ENCODE measurements around the gene DTNBP1.
"Not testable (repeated sequence)": the region's sequence is repeated elsewhere in the genome, so short reads cannot be mapped to it uniquely, and the experiment has no call there.

Gene DTNBP1

GRCh38 chr6:15672291-15672690 is 9.5 kb upstream of the DTNBP1 start:
- in situ Hi-C loops (cut with HindIII; ENCODE audit: low sequenced_read_pairs): no loop called here

DNA sequence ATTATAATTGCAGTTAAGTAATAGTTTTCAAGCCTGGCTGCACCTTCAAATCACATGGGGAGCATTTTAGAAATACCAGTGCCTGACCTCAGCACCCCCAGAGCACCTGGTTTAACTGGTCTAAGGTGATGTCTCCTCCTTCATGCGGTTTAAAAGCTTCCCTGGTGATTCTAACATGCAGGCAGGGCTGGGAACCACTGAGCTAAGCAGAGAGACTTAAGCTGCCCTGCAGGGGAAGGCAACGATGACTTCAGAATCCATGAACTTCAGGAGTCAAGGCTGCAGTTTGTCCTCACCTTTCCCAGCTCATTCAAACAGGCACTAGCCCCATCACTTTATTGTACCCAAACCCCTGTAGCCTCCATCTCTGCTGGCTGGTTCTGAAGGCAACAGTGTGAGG is 6.1 kb upstream of the DTNBP1 start:
- DNase-seq (ENCODE audit: low read depth, low spot score): no peak
- TF ChIP-seq, protein P1, sequence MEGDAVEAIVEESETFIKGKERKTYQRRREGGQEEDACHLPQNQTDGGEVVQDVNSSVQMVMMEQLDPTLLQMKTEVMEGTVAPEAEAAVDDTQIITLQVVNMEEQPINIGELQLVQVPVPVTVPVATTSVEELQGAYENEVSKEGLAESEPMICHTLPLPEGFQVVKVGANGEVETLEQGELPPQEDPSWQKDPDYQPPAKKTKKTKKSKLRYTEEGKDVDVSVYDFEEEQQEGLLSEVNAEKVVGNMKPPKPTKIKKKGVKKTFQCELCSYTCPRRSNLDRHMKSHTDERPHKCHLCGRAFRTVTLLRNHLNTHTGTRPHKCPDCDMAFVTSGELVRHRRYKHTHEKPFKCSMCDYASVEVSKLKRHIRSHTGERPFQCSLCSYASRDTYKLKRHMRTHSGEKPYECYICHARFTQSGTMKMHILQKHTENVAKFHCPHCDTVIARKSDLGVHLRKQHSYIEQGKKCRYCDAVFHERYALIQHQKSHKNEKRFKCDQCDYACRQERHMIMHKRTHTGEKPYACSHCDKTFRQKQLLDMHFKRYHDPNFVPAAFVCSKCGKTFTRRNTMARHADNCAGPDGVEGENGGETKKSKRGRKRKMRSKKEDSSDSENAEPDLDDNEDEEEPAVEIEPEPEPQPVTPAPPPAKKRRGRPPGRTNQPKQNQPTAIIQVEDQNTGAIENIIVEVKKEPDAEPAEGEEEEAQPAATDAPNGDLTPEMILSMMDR (IDR thresholded peaks at IDR 0.05; ENCODE audit: low read depth, low read length): no peak
- in situ Hi-C loops (cut with HindIII; ENCODE audit: low sequenced_read_pairs): no loop called here
- no peak overlapping the region for H3K4me3 ChIP-seq (ENCODE audit: low read depth, low read length)

More at GRCh38 chr6:15672291-15672690, 9.5 kb upstream of the DTNBP1 start:
- DNase-seq (ENCODE audit: low read depth, low spot score): no peak
- no peak overlapping the region for H3K4me3 ChIP-seq (ENCODE audit: low read depth, low read length)
- TF ChIP-seq, protein P1 (IDR thresholded peaks at IDR 0.05; ENCODE audit: low read depth, low read length): no peak

- DNase-seq (ENCODE audit: low read depth, low spot score); H3K4me3 ChIP-seq (ENCODE audit: low read depth, low read length); in situ Hi-C loops (cut with HindIII; ENCODE audit: low sequenced_read_pairs): not testable (repeated sequence)
These were observed 4.1 kb upstream of the DTNBP1 start for GRCh38 chr6:15666896-15667295.

DNA sequence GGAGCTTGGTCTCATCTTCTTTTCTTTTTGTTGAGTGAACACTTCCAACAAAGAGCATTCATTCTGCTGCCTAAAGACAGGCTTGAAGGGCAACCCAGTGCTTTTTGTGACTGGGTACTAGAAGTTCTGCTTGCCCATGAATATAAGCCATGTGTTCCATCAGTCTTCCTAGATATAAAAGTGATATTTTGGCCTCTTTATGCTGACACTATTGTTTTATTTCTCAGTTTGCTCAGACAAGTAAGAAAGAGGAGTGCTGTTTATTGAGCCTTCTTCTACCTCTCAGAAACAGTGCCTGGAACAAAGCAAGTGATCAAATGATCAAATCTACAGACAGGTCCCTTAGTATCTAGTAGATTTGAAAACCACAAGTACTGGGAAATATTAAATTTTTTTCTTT is 2.4 kb upstream of the DTNBP1 start:
- TF ChIP-seq, protein P1 (IDR thresholded peaks at IDR 0.05; ENCODE audit: low read depth, low read length): no peak
- DNase-seq (ENCODE audit: low read depth, low spot score): no peak
- in situ Hi-C loops (cut with HindIII; ENCODE audit: low sequenced_read_pairs): no loop called here
- no peak overlapping the region for H3K4me3 ChIP-seq (ENCODE audit: low read depth, low read length)

DNA sequence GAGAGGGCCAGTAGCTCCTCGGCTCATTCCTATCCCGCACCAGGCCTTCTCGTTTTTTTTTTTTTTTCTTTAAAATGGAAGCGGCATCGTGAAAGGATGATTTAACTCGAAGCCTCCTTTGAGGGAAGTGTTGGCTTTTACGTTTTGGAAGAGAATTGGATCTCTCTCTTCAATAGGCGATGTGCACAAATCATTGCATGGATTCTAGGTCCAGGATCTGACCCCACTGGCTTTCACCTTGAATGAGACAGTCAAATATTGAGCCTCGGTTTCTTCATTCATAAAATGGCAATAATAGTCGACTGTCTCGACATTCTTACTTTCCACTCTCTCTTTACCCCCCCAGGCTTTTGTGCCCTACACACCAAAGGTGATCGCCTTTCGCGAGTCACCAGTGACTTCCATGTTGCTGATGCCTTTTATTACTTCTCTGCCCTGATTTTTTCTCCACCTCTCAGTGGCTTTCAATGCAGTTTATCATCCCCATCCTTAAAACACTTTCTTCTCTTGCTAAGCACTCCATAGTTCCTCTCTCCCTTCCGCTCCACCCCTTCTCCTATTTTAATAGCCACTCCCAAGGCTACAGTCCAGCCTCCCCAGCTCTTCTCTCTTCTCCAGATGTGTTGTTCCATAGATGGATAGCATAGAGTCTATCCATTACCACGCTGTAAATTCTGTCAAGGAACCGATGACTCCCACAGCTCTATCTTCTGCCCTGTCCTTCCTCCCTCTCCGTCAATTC is 473 bp upstream of the DTNBP1 start:
- peak overlapping the region; percentile 65 for H3K4me3 ChIP-seq (ENCODE audit: low read depth, low read length)
- TF ChIP-seq, protein P1 (IDR thresholded peaks at IDR 0.05; ENCODE audit: low read depth, low read length): no peak
- DNase-seq (ENCODE audit: low read depth, low spot score): no peak
- in situ Hi-C loops (cut with HindIII; ENCODE audit: low sequenced_read_pairs): no loop called here

GRCh38 chr6:15661853-15662325 is 939 bp downstream of the DTNBP1 start:
- DNase-seq (ENCODE audit: low read depth, low spot score): no peak
- TF ChIP-seq, protein P1 (IDR thresholded peaks at IDR 0.05; ENCODE audit: low read depth, low read length): no peak
- peak overlapping the region; percentile 65 for H3K4me3 ChIP-seq (ENCODE audit: low read depth, low read length)
- in situ Hi-C loops (cut with HindIII; ENCODE audit: low sequenced_read_pairs): no loop called here

DNA sequence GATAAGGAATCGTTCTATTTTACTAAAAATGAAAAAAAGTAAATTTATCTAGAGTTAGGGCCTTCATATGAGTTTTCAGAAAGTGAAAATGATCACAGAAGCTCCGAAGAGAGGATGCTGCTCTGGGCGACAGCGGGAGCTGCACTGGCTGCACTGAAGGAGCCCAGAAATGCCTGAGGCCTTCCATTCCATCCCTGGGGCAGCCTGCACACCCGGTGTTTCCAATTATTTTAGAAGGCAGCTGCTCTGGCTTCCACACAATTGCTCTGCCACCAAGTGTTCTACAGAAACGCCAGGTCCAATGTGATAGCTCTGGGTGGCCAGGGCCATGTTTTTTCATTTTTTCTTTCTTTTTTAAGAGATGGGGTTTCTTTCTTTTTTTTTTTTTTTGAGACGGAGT is 3.6 kb downstream of the DTNBP1 start:
- in situ Hi-C loops (cut with HindIII; ENCODE audit: low sequenced_read_pairs): no loop called here

More for the DNA sequence above, 3.6 kb downstream of the DTNBP1 start:
- no peak for DNase-seq (ENCODE audit: low read depth, low spot score)
- TF ChIP-seq, protein P1 (IDR thresholded peaks at IDR 0.05; ENCODE audit: low read depth, low read length): no peak
- H3K4me3 ChIP-seq (ENCODE audit: low read depth, low read length): no peak overlapping the region
